Activated CD8-positive, alpha-beta memory T cell treated with anti-CD3 and anti-CD28 coated beads, Interleukin-2, amount 50 U/mL, for 24 hours (primary cell): ENCODE data around the gene ATP5F1A.
"Not testable (repeated sequence)": the region's sequence is repeated elsewhere in the genome, so short reads cannot be mapped to it uniquely, and the experiment has no call there.

Experiments
- DNase-seq: peaks from one replicate; pipeline ENCODE4 v3.0.0-alpha.2; 2020; ENCODE audit errors: extremely low read depth

The ATP5F1A gene

GRCh38 chr18:46047369-46047768, 50.7 kb downstream of the ATP5F1A start:
- not testable (repeated sequence) for DNase-seq

GRCh38 chr18:46046688-46047087, 51.4 kb downstream of the ATP5F1A start:
- DNase-seq: no peak

- DNase-seq: no peak
These were observed 52.0 kb downstream of the ATP5F1A start for GRCh38 chr18:46046126-46046525.

GRCh38 chr18:46042571-46043123, 55.4 kb downstream of the ATP5F1A start:
- no peak for DNase-seq

GRCh38 chr18:46040747-46041104, 57.4 kb downstream of the ATP5F1A start:
- no peak for DNase-seq

- DNase-seq: no peak
These were observed 57.9 kb downstream of the ATP5F1A start for GRCh38 chr18:46040033-46040746.

- no peak for DNase-seq
These were observed 60.4 kb downstream of the ATP5F1A start for GRCh38 chr18:46037512-46038305.

GRCh38 chr18:46035696-46036680, 62.1 kb downstream of the ATP5F1A start:
- DNase-seq: no peak

GRCh38 chr18:46034230-46034629, 63.9 kb downstream of the ATP5F1A start:
- DNase-seq: no peak

- DNase-seq: no peak
These were observed 66.4 kb downstream of the ATP5F1A start for GRCh38 chr18:46031741-46032140.
